LNCAP (cell line): ENCODE measurements around the gene SIVA1.

Source experiments
- TF ChIP-seq, protein P1 (sequence below): fragments of 450-650 bp; IDR thresholded peaks from 2 replicates; pipeline ENCODE4 v1.5.1; 2017; ENCODE audit warnings: mild to moderate bottlenecking

Gene SIVA1

DNA sequence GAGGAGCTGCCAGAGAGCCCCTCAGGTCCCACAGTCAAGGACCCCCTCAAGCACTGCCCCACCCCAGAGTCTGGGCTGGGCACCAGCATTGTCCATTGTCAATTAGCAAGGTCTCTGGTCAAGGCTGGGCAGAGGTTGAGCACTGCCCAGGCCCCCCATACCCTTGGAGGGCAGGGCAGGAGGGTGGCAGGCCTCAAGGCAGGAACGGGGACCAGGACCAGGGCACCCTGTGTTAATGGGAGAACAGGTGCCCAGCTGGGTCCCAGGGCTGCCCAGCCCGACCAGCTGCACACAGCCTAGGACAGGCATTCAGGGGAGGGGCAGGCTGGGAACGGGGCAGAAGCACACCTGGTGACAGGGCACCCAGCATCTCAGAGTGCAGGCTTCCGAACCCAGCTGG is 18.4 kb downstream of the SIVA1 start:
- TF ChIP-seq, protein P1, sequence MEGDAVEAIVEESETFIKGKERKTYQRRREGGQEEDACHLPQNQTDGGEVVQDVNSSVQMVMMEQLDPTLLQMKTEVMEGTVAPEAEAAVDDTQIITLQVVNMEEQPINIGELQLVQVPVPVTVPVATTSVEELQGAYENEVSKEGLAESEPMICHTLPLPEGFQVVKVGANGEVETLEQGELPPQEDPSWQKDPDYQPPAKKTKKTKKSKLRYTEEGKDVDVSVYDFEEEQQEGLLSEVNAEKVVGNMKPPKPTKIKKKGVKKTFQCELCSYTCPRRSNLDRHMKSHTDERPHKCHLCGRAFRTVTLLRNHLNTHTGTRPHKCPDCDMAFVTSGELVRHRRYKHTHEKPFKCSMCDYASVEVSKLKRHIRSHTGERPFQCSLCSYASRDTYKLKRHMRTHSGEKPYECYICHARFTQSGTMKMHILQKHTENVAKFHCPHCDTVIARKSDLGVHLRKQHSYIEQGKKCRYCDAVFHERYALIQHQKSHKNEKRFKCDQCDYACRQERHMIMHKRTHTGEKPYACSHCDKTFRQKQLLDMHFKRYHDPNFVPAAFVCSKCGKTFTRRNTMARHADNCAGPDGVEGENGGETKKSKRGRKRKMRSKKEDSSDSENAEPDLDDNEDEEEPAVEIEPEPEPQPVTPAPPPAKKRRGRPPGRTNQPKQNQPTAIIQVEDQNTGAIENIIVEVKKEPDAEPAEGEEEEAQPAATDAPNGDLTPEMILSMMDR: no peak

DNA sequence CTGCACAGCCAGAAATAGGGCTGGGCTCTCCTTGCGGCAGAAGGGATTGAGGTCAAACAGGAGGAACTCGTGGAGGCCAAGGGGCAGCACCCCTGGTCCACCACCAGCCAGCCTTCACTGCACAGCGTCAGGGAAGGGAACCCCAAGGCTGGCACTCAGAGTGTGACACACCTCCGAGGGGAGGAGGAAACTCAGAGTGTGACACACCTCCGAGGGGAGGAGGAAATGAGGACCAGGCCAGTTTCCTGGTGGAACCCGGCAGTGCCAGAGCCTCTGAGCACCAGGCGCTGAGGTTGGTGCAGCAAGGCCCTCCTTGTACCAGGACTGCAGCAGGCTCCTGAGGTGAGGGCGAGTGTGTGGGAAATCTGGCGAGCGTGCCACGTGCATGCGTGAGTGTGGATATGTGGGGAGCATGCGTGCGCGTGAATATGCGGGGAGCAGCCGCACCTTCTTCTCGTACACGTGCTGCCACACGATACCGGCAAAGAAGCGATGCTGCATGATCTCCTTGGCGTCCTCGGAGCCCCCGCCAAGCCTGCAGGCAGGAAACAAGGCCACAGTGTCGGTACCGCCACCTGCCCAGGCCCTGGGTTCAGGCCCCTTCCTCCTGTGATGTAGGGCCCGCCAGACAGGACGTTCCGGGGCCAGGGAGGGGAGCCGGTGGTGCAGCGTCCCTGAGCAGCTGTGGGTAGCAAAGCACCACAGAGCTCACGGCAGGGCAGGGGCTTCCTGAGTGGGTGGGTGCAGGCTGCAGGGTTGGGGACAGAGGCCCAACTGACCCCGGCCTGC is 19.2 kb downstream of the SIVA1 start:
- TF ChIP-seq, protein P1: no peak

DNA sequence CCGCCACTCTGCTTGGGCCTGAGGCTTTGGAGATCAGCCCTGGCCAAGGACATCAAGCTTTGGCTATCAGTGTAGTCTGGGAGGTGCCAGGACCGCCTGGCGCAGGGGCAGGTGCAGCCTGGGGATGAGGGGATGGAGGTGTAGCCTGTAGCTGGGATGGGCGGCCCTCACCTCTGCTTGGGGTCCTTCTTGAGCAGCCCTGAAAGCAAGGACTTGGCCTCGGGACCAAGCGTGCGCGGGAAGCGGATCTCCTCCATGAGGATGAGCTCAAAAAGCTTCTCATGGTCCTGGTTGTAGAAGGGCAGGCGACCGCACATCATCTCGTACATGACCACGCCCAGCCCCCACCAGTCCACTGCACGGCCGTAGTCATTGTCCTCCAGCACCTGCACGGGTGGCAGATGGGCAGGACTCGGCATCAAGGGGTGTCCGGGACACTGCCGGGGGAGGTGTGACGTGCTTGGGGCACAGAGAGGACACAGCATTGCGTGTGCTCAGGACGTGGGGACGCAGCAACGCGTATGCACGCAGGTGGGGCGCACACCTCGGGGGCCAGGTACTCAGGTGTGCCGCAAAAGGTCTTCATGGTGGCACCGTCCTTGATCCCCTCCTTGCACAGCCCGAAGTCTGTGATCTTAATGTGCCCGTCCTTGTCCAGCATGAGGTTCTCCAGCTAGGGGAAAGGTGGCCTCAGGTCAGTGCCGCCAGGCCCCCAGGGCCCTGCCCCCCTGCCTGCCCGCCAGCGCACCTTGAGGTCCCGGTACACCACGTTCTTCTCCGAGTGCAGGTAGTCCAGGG is 20.0 kb downstream of the SIVA1 start:
- TF ChIP-seq, protein P1: no peak

DNA sequence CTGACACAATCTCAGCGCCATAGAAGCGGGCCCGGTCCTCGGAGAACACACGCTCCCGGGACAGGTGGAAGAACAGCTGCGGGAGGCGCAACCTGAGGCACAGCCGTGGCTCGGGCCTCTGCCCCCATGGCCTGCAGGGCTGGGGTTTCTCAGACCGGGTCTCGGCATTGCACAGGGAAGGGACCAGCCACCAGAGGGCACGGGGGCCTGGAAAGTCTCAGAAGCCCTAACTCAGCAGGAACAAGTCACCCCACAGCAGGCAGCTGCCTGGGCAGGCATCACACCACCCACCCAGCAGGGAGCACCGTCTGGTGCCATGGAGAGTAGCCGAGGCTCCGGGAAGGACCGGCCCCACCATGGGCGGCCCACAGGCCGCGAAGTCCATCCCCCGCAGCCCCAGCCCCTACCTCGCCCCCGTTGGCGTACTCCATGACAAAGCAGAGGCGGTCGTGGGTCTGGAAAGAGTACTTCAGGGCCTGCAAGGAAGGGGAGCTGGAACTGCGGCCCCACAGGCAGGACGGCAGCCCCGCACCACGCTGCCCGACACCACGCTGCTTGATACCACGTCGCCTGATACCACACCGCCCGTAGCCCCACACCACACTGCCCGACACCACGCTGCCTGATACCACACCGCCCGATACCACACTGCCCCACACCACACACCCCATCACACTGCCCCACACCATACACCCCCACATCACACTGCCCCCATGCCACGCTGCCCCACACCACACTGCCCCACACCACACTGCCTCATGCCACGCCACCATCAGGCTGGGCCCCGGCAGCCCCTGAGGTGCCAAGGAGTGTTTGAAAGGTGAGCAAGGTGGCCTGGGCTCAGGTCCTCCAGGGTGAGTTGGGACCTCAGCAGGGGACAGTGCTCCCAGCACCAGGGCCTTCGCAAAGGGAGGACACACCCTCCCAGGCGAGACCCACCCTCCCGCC is 20.8 kb downstream of the SIVA1 start:
- TF ChIP-seq, protein P1: no peak

DNA sequence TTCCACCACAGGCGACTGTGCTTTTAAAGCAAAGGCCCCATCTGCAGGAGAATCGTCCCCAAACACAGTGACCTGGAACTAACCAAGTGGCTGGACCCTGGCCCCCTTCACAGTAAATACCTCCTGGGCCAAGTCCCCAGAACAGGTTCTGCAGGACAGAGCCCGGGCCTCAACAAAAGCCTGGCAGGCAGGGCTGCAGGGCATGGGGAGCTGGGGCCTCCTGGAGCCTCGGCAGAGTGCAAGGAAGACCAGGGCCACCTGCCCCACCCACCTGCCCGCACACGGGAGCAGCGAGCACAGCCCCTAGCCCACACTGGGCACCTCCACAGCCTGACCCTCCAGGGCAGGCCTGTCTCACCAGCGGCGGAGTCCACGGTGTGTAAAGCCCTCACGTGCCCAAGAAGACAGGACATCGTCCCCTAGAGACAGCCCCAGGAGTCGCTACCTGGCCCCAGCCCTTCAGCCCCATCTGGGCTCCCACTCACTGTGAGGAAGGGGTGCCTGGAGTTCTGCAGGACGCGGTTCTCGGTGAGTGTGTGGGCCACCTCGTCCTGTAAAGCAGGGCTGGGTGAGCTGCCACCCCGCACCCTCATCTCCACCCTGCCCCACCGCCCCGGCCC is 21.6 kb downstream of the SIVA1 start:
- TF ChIP-seq, protein P1: no peak

DNA sequence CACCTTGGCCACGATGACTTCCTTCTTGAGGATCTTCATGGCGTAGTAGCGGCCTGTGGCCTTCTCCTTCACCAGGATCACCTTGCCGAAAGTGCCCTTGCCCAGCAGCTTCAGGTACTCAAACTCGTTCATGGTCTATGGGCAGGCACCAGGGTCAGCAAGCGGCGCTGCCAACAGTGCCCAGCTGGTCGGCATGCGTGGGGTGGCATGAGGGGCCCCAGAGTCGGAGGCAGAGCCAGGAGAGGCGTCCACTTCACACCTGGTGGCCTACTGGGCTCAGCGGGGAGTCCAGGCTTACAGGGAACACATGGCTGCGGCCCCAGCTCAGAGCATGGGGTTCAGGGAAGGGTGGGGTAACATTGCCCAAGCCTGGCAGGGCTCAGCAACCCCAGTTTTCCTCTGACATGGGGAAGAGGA is 22.1 kb downstream of the SIVA1 start:
- TF ChIP-seq, protein P1: no peak

DNA sequence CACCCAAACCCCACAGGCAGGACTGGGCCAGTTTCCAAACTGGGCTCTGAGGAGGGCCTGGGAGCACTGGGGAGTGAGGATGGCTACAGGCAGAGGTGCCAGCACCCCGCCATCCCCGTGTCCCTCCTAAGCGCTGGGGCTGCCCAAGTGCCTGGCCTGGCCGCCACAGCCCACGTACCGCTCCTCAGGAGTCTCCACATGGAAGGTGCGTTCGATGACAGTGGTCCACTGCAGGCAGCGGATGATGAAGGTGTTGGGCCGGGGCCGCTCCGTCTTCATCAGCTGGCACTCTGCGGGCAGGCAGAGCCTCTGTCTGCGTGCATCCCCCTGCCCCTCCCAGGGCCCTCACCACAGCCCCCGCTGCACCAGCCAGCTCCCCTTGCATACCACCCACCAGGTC is 23.5 kb downstream of the SIVA1 start:
- TF ChIP-seq, protein P1: no peak
